Measurements from ENCODE around the gene HPCA.

HPCA gene

DNA sequence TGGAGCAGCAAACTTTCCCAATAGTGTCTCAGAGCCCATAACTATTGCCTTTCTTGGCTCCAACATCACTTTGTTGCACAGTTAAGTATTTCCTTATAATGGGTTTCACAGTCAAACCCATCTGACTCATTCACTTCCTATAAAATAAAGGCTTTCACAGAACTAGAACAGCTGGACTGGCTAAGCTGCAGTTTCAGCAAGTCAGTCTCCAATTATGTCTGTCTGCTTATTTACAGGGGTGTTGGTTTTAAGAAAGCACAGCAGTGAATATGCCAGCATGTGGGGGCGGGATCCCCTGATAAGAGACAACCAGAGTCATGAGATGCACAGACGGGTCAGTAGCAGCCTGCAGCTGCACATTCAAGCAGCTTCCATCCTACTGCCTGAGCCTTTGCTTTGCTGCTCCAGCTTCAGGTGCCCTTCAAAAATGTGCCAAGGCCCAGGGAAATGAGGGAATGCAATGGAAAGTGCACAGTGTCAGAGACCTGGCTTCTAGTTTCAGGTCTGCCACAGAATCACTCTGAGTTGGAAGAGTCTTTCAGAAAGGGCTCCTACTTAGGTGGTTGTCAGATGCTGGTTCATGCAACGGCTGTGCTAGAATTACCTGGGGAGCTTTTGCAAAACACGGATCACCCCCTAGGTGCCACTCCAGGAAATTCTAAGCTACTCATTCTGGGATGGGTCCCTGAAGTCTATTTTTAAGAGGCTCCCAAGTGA, 53.5 kb downstream of the HPCA start:
- DNase-seq: peak; percentile 41 to 56

DNA sequence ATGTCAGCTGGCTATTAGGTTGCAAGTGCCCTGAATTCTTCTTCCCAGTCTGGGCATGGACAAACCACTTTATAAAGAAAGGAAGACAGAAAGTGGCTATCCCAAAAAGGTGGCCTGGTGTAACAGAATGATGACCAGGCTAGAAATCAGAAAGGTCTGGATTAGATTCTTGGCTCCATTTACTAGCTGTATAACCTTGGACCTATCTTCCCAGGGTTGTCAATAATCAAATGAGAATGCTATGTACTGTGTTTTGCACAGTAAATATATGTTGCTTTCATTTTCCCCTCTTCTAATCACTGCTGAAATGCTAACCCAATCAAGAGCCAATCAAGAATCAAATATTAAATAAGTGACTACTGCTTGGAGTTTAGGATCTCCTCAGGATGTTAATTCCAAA, 57.9 kb downstream of the HPCA start:
- DNase-seq: no peak
